Keratinocyte (primary cell): ENCODE measurements around the gene FBLIM1. TPM values are rescaled to one million over a fixed set of nuclear protein-coding genes. Genes with fewer than 3 reads are reported as not detected.

Experiments
- DNase-seq: peaks from one replicate; pipeline ENCODE4 v3.0.0-alpha.2; 2011; ENCODE audit warnings: low read depth, missing footprints, low spot score
- FAIRE-seq: peaks from 2 replicates; lab custom pipeline; 2011; peaks lifted over from hg19 to GRCh38; lab: Jason Lieb, UNC
- H2AFZ ChIP-seq: 2 replicates; pipeline ENCODE4 v1.6.0; 2012; ENCODE audit warnings: low read length, control low read depth, inconsistent platforms; ENCODE audit not compliant: control insufficient read depth
- H3K27ac ChIP-seq: 2 replicates; pipeline ENCODE4 v1.5.1; 2011; ENCODE audit warnings: low read length; ENCODE audit not compliant: control insufficient read depth, insufficient read depth
- H3K27me3 ChIP-seq: 3 replicates; pipeline ENCODE4 v1.6.0; 2011; ENCODE audit warnings: low read length; ENCODE audit not compliant: control insufficient read depth, insufficient read depth; ENCODE audit errors: extremely low read depth
- H3K36me3 ChIP-seq, 2 experiments: 2 replicates in 1 of 2; 3 replicates in 1 of 2; pipeline ENCODE4 v1.5.1; 2011; ENCODE audit warnings: low read length in 2 of 2, mild to moderate bottlenecking in 1 of 2; ENCODE audit not compliant: control insufficient read depth in 2 of 2, insufficient read depth in 2 of 2; ENCODE audit errors: extremely low read depth in 1 of 2
- H3K4me1 ChIP-seq: 3 replicates; pipeline ENCODE4 v1.5.1; 2011; ENCODE audit warnings: low read length; ENCODE audit not compliant: control insufficient read depth, insufficient read depth; ENCODE audit errors: extremely low read depth
- H3K4me2 ChIP-seq: 3 replicates; pipeline ENCODE4 v1.6.0; 2011; ENCODE audit warnings: low read depth, low read length; ENCODE audit not compliant: control insufficient read depth, insufficient read depth; ENCODE audit errors: extremely low read depth
- H3K4me3 ChIP-seq, 3 experiments: fragments of 200-600 bp in 1 of 3; sonication (generic) in 1 of 3; 2 replicates in 2 of 3; 3 replicates in 1 of 3; pipeline ENCODE4 v1.5.1; 2011 to 2016; ENCODE audit warnings: low read length in 3 of 3, mild to moderate bottlenecking in 3 of 3, control low read depth in 2 of 3, inconsistent platforms in 1 of 3, low read depth in 1 of 3, mixed read lengths in 1 of 3, mixed run types in 1 of 3, moderate library complexity in 1 of 3; ENCODE audit not compliant: control insufficient read depth in 2 of 3, insufficient read depth in 2 of 3; ENCODE audit errors: extremely low read depth in 1 of 3
- H3K79me2 ChIP-seq: 2 replicates; pipeline ENCODE4 v1.6.0; 2012; ENCODE audit warnings: low read length; ENCODE audit not compliant: control insufficient read depth, insufficient read depth
- H3K9ac ChIP-seq: 3 replicates; pipeline ENCODE4 v1.6.0; 2011; ENCODE audit warnings: low read length; ENCODE audit not compliant: control insufficient read depth, insufficient read depth; ENCODE audit errors: extremely low read depth
- H3K9me1 ChIP-seq: 3 replicates; pipeline ENCODE4 v1.6.0; 2011; ENCODE audit warnings: low read length; ENCODE audit not compliant: control insufficient read depth, insufficient read depth; ENCODE audit errors: extremely low read depth
- H3K9me3 ChIP-seq: 2 replicates; pipeline ENCODE4 v1.5.1; 2012; ENCODE audit warnings: low read depth, low read length; ENCODE audit not compliant: control insufficient read depth
- H4K20me1 ChIP-seq: 3 replicates; pipeline ENCODE4 v1.6.0; 2011; ENCODE audit warnings: low read length; ENCODE audit not compliant: control insufficient read depth, insufficient read depth; ENCODE audit errors: extremely low read depth
- EZH2 ChIP-seq: IDR thresholded peaks from one replicate; pipeline ENCODE4 v1.6.1; 2012; ENCODE audit warnings: inconsistent platforms, mild to moderate bottlenecking, low read length, moderate library complexity
- dilution Hi-C: fragments of 300-500 bp; cut with MboI; formaldehyde crosslinking; loops from one replicate; pipeline ENCODE4 v1.7.0; 2020; ENCODE audit warnings: low sequenced_read_pairs; ENCODE audit not compliant: extremely low pct_ligation_motif_present
- polyA plus RNA-seq, 5 experiments: library from polyadenylated mRNA; depleted of rRNA in 3 of 5; stranded (reverse) in 3 of 5; stranded (forward) in 1 of 5; unstranded in 1 of 5; fragments of >200 nt; gene quantifications; 1 replicate in 1 of 5; 2 replicates in 3 of 5; 3 replicates in 1 of 5; pipeline versions ENCODE4 v1.2.1 to v1.2.3, GENCODE V29; 2011 to 2012; ENCODE audit warnings: missing spikeins in 2 of 5, low read depth in 1 of 5, low replicate concordance in 1 of 5
- TF ChIP-seq, protein P1 (sequence below), 3 experiments: IDR thresholded peaks in 1 of 3; conservative IDR thresholded peaks in 1 of 3; optimal IDR thresholded peaks in 1 of 3; 2 replicates in 2 of 3; 3 replicates in 1 of 3; pipeline versions ENCODE3 to v1.5.1; 2011; ENCODE audit warnings: low read length in 3 of 3, mild to moderate bottlenecking in 3 of 3, moderate library complexity in 2 of 3, control low read depth in 1 of 3, inconsistent platforms in 1 of 3; ENCODE audit not compliant: insufficient read depth in 2 of 3; ENCODE audit errors: extremely low read depth in 1 of 3

FBLIM1 gene
- polyA plus RNA-seq, 1 donor (not counting 4 experiments of a cell fraction or from before 2014, with no cell fraction given) = 144 TPM

- no peak for TF ChIP-seq EZH2
- TF ChIP-seq, protein P1, sequence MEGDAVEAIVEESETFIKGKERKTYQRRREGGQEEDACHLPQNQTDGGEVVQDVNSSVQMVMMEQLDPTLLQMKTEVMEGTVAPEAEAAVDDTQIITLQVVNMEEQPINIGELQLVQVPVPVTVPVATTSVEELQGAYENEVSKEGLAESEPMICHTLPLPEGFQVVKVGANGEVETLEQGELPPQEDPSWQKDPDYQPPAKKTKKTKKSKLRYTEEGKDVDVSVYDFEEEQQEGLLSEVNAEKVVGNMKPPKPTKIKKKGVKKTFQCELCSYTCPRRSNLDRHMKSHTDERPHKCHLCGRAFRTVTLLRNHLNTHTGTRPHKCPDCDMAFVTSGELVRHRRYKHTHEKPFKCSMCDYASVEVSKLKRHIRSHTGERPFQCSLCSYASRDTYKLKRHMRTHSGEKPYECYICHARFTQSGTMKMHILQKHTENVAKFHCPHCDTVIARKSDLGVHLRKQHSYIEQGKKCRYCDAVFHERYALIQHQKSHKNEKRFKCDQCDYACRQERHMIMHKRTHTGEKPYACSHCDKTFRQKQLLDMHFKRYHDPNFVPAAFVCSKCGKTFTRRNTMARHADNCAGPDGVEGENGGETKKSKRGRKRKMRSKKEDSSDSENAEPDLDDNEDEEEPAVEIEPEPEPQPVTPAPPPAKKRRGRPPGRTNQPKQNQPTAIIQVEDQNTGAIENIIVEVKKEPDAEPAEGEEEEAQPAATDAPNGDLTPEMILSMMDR (optimal IDR thresholded peaks at IDR 0.05 in 1 of 3, IDR thresholded peaks at IDR 0.05 in 1 of 3, conservative IDR thresholded peaks at IDR 0.05 in 1 of 3; ENCODE audit: extremely low read depth in 1 of 3, insufficient read depth in 2 of 3, low read length in 3 of 3) = peak; percentile 91 to 98 (median 95)
- Histone ChIP-seq H3K79me2 (no peaks in the 10 kb centered on the region), H4K20me1 (no peaks in the 10 kb centered on the region), H3K9ac (no peak overlapping the region), H3K4me2 (no peak overlapping the region), H3K4me3 (no peak overlapping the region), H3K36me3 (peaks cover 0 to 6% of the 10 kb centered on the region in 2 experiments), H3K27ac (no peak overlapping the region), H2AFZ (no peak overlapping the region), H3K9me3 (no peaks in the 10 kb centered on the region), H3K27me3 (no peaks in the 10 kb centered on the region), H3K4me1 (peaks cover 5% of the 10 kb centered on the region), H3K9me1 (no peaks in the 10 kb centered on the region)
- peak; percentile 58 for FAIRE-seq
- no peak for DNase-seq
- dilution Hi-C loops = no loop called here
Measured at GRCh38 chr1:15740924-15741850, 17.4 kb upstream of the FBLIM1 start.

GRCh38 chr1:15742339-15742801 is 16.2 kb upstream of the FBLIM1 start, which contains the start of gene TMEM82:
TSS of gene TMEM82 (plus strand) at chr1:15742499. CDS start at chr1:15742560, 61 bp downstream.
- no peak within 1 kb of the TSS for H3K4me2 ChIP-seq

More at GRCh38 chr1:15742339-15742801, 16.2 kb upstream of the FBLIM1 start, which contains the start of gene TMEM82:
- no peak within 1 kb of the TSS for H3K4me3 ChIP-seq
- peaks cover 5% of the 10 kb centered on the region for H3K4me1 ChIP-seq
- dilution Hi-C loops = no loop called here
- H3K27me3 ChIP-seq = no peaks in the 10 kb centered on the region
- H3K27ac ChIP-seq = no peak within 1 kb of the TSS
- peaks cover 0 to 6% of the 10 kb centered on the region in 2 experiments for H3K36me3 ChIP-seq
- no peaks in the 10 kb centered on the region for H3K9me3 ChIP-seq
- DNase-seq (no peak), FAIRE-seq (no peak)
- no peaks in the 10 kb centered on the region for H3K79me2 ChIP-seq
- no peaks in the 10 kb centered on the region for H4K20me1 ChIP-seq
- no peak within 1 kb of the TSS for H2AFZ ChIP-seq
- TF ChIP-seq EZH2 = no peak
- TF ChIP-seq, protein P1 (optimal IDR thresholded peaks at IDR 0.05 in 1 of 3, IDR thresholded peaks at IDR 0.05 in 1 of 3, conservative IDR thresholded peaks at IDR 0.05 in 1 of 3; ENCODE audit: extremely low read depth in 1 of 3, insufficient read depth in 2 of 3, low read length in 3 of 3) = no peak
- H3K9me1 ChIP-seq = no peaks in the 10 kb centered on the region
- no peak within 1 kb of the TSS for H3K9ac ChIP-seq
